ENCODE measurements around the gene ADAM8. TPM values are rescaled to one million over a fixed set of nuclear protein-coding genes. Genes with fewer than 3 reads are reported as not detected.

Gene ADAM8
- total RNA-seq, 4 donors from 2014 or later = 5.4 to 12.4 (median 6.4) TPM

GRCh38 chr10:133313192-133313591, 36.5 kb upstream of the ADAM8 start:
- TF ChIP-seq CTCF (IDR thresholded peaks at IDR 0.05) = no peak
- TF ChIP-seq POLR2A (IDR thresholded peaks at IDR 0.05) = no peak
- no peak for DNase-seq
- H3K36me3 ChIP-seq = peaks cover 0 to 35% (median 0%) of the 10 kb centered on the region in 3 donors
- no peak overlapping the region for H3K4me3 ChIP-seq
- H3K27ac ChIP-seq = no peak overlapping the region
- H3K9me3 ChIP-seq = no peaks in the 10 kb centered on the region
- H3K4me1 ChIP-seq = peaks cover 0 to 11% (median 0%) of the 10 kb centered on the region in 4 donors
- H3K27me3 ChIP-seq = no peaks in the 10 kb centered on the region

- DNase-seq = no peak
- Histone ChIP-seq H3K36me3 (peaks cover 0 to 35% (median 0%) of the 10 kb centered on the region in 3 donors), H3K4me3 (no peak overlapping the region)
Observed at GRCh38 chr10:133312769-133313145, 36.1 kb upstream of the ADAM8 start.

GRCh38 chr10:133312016-133312768, 35.5 kb upstream of the ADAM8 start:
- Histone ChIP-seq H3K4me3 (no peak overlapping the region), H3K9me3 (no peaks in the 10 kb centered on the region), H3K27me3 (no peaks in the 10 kb centered on the region), H3K4me1 (peaks cover 0 to 17% (median 4%) of the 10 kb centered on the region in 4 donors), H3K27ac (no peak overlapping the region), H3K36me3 (peaks cover 0 to 35% (median 0%) of the 10 kb centered on the region in 3 donors)
- no peak for DNase-seq
- TF ChIP-seq POLR2A (IDR thresholded peaks at IDR 0.05) = no peak
- TF ChIP-seq CTCF (IDR thresholded peaks at IDR 0.05) = no peak

More at GRCh38 chr10:133312769-133313145, 36.1 kb upstream of the ADAM8 start:
- TF ChIP-seq CTCF (IDR thresholded peaks at IDR 0.05) = no peak
- no peak for TF ChIP-seq POLR2A (IDR thresholded peaks at IDR 0.05)
- H3K9me3 ChIP-seq = no peaks in the 10 kb centered on the region
- H3K27ac ChIP-seq = no peak overlapping the region
- no peaks in the 10 kb centered on the region for H3K27me3 ChIP-seq
- H3K4me1 ChIP-seq = peaks cover 0 to 11% (median 0%) of the 10 kb centered on the region in 4 donors

- no peak overlapping the region for H3K27ac ChIP-seq
- H3K4me3 ChIP-seq = no peak overlapping the region
- no peak for DNase-seq
- peaks cover 0 to 35% (median 0%) of the 10 kb centered on the region in 3 donors for H3K36me3 ChIP-seq
- H3K27me3 ChIP-seq = no peaks in the 10 kb centered on the region
- H3K4me1 ChIP-seq = peaks cover 0 to 23% (median 6%) of the 10 kb centered on the region in 4 donors
- TF ChIP-seq CTCF (IDR thresholded peaks at IDR 0.05) (no peak), POLR2A (IDR thresholded peaks at IDR 0.05) (no peak)
- no peaks in the 10 kb centered on the region for H3K9me3 ChIP-seq
Observed at GRCh38 chr10:133311570-133311969, 34.9 kb upstream of the ADAM8 start.

- peaks cover 0 to 31% (median 6%) of the 10 kb centered on the region in 4 donors for H3K4me1 ChIP-seq
- no peaks in the 10 kb centered on the region for H3K27me3 ChIP-seq
- H3K27ac ChIP-seq = no peak overlapping the region
- DNase-seq = no peak
- H3K9me3 ChIP-seq = no peaks in the 10 kb centered on the region
- TF ChIP-seq POLR2A (IDR thresholded peaks at IDR 0.05) (no peak), CTCF (IDR thresholded peaks at IDR 0.05) (no peak)
- peaks cover 0 to 35% (median 0%) of the 10 kb centered on the region in 3 donors for H3K36me3 ChIP-seq
- H3K4me3 ChIP-seq = no peak overlapping the region
Observed at GRCh38 chr10:133310789-133311188, 34.1 kb upstream of the ADAM8 start.
